Neural progenitor cell (in vitro differentiated cells): ENCODE results near the gene SELENOP.

Source experiments
- EZH2 ChIP-seq: fragments of 200-600 bp; sonication (generic); IDR thresholded peaks from 2 replicates; pipeline ENCODE4 v1.6.1; 2017; ENCODE audit warnings: antibody characterized with exemption, mild to moderate bottlenecking, moderate library complexity
- EZH2phosphoT487 ChIP-seq: fragments of 200-600 bp; sonication (generic); IDR thresholded peaks from 2 replicates; pipeline ENCODE4 v1.6.1; 2017; ENCODE audit warnings: antibody characterized with exemption
- TF ChIP-seq, protein P1 (sequence below): fragments of 200-600 bp; sonication (generic); IDR thresholded peaks from 2 replicates; pipeline ENCODE4 v1.5.1; 2017; ENCODE audit warnings: antibody characterized with exemption, mild to moderate bottlenecking

- TF ChIP-seq, protein P1, sequence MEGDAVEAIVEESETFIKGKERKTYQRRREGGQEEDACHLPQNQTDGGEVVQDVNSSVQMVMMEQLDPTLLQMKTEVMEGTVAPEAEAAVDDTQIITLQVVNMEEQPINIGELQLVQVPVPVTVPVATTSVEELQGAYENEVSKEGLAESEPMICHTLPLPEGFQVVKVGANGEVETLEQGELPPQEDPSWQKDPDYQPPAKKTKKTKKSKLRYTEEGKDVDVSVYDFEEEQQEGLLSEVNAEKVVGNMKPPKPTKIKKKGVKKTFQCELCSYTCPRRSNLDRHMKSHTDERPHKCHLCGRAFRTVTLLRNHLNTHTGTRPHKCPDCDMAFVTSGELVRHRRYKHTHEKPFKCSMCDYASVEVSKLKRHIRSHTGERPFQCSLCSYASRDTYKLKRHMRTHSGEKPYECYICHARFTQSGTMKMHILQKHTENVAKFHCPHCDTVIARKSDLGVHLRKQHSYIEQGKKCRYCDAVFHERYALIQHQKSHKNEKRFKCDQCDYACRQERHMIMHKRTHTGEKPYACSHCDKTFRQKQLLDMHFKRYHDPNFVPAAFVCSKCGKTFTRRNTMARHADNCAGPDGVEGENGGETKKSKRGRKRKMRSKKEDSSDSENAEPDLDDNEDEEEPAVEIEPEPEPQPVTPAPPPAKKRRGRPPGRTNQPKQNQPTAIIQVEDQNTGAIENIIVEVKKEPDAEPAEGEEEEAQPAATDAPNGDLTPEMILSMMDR: no peak
- no peak for TF ChIP-seq EZH2phosphoT487
- TF ChIP-seq EZH2: no peak
Measured at GRCh38 chr5:42822548-42822947, 10.9 kb upstream of the SELENOP start.
